ENCODE results near the gene IGFBP2. TPM values are rescaled to one million over a fixed set of nuclear protein-coding genes. Genes with fewer than 3 reads are reported as not detected.

The IGFBP2 gene
- total and polyA plus RNA-seq, 2 experiments from 2014 or later, result 177 to 364 TPM

GRCh38 chr2:216681683-216682082, 48.5 kb downstream of the IGFBP2 start:
- no peaks in the 10 kb centered on the region for H3K36me3 Mint-ChIP-seq (ENCODE audit: low read depth)
- no peak for TF ChIP-seq ZNF114 (CRISPR knock-in tag; IDR thresholded peaks at IDR 0.05)
- TF ChIP-seq ETS1 (IDR thresholded peaks at IDR 0.05), result no peak
- no peak for TF ChIP-seq NANOG (IDR thresholded peaks at IDR 0.05; ENCODE audit: borderline replicate concordance)
- no peak for TF ChIP-seq REST (IDR thresholded peaks at IDR 0.05; ENCODE audit: unreplicated experiment)
- no peak for TF ChIP-seq EZH2 (IDR thresholded peaks at IDR 0.05; ENCODE audit: low read depth, unreplicated experiment)
- no peak for TF ChIP-seq POLR2AphosphoS5 (IDR thresholded peaks at IDR 0.05; ENCODE audit: low read depth)
- no peak for TF ChIP-seq EZH2phosphoT487 (IDR thresholded peaks at IDR 0.05; ENCODE audit: unreplicated experiment)
- no peak for TF ChIP-seq CREB1 (CRISPR knock-in tag; IDR thresholded peaks at IDR 0.05; ENCODE audit: low read depth)
- no peak for TF ChIP-seq STAT1 (IDR thresholded peaks at IDR 0.05; ENCODE audit: unreplicated experiment)
- no peak for TF ChIP-seq ZNF331 (CRISPR knock-in tag; IDR thresholded peaks at IDR 0.05; ENCODE audit: low read depth)
- no peak for TF ChIP-seq JUNB (IDR thresholded peaks at IDR 0.05; ENCODE audit: unreplicated experiment)
- TF ChIP-seq CTCF (conservative IDR thresholded peaks at IDR 0.05; ENCODE audit: low read depth in 2 of 2), result no peak
- TF ChIP-seq ZNF462 (CRISPR knock-in tag; IDR thresholded peaks at IDR 0.05), result no peak
- no peak overlapping the region; the same call in 2 of the 3 replicates for H3K4me3 Mint-ChIP-seq
- no peaks in the 10 kb centered on the region for H3K9me3 Mint-ChIP-seq
- Histone ChIP-seq H3K79me2 (replicated peaks; ENCODE audit: insufficient read depth) (no peaks in the 10 kb centered on the region), H3K27me3 (ENCODE audit: insufficient read depth) (no peaks in the 10 kb centered on the region), H3F3A (replicated peaks; ENCODE audit: low read depth) (no peaks in the 10 kb centered on the region), H3K4me3 (no peak overlapping the region), H3K4me2 (no peak overlapping the region), H2AFZ (no peak overlapping the region), H3K36me3 (ENCODE audit: insufficient read depth) (no peaks in the 10 kb centered on the region), H3K27ac (ENCODE audit: low read depth) (no peak overlapping the region), H3K9me2 (ENCODE audit: insufficient read depth) (no peaks in the 10 kb centered on the region), H3K4me1 (ENCODE audit: insufficient read depth) (peaks cover 3% of the 10 kb centered on the region; the same call in 1 of the 2 replicates), H4K20me1 (replicated peaks; ENCODE audit: insufficient read depth) (no peaks in the 10 kb centered on the region)
- H3K4me1 Mint-ChIP-seq, result peaks cover 30% of the 10 kb centered on the region
- no peak for DNase-seq (ENCODE audit: low spot score)
- H3K27ac Mint-ChIP-seq, result no peak overlapping the region
- peaks cover 14% of the 10 kb centered on the region for H3K27me3 Mint-ChIP-seq (ENCODE audit: insufficient read depth, low read depth, poor library complexity)
- ATAC-seq, result no peak
